ENCODE data around the gene TSPAN5. TPM values are rescaled to one million over a fixed set of nuclear protein-coding genes. Genes with fewer than 3 reads are reported as not detected.

Gene TSPAN5
- total RNA-seq, 2 donors from 2014 or later, result 1.8 to 2.0 TPM

DNA sequence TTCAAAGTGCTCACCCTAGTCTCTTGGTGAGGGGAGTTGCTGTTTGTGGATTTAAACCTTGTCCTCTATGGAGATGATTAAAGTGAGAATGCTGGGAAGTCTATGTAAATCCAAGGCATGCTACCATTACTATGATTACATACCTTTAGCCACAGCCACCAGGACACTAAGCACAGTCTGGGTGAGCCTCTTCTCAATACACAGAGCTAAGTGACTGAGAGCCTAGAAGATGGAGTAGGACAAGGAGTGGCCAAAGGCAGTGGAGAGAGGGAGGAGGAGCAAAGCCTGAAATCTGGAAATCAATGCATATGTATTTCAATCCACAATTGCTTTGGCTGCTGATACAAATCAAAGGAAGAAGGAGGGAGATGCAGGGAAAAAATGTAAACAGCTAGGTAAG is 12.7 kb upstream of the TSPAN5 start:
- TF ChIP-seq CTCF (IDR thresholded peaks at IDR 0.05) (no peak), POLR2A (IDR thresholded peaks at IDR 0.05) (no peak)
- intact Hi-C loops (cut with DNase I), result no loop called here

GRCh38 chr4:98670186-98670585 is 11.8 kb upstream of the TSPAN5 start:
- no peaks in the 10 kb centered on the region for H3K4me1 ChIP-seq
- no peaks in the 10 kb centered on the region for H3K9me3 ChIP-seq
- TF ChIP-seq CTCF (IDR thresholded peaks at IDR 0.05) (no peak), POLR2A (IDR thresholded peaks at IDR 0.05) (no peak)
- ATAC-seq (no peak), DNase-seq (no peak)
- intact Hi-C loops (cut with DNase I), result no loop called here
- H3K4me3 ChIP-seq, result no peak overlapping the region
- 91 to 92% methylated on average over 5 of the region's 5 CpGs for WGBS, 2 donors
- H3K36me3 ChIP-seq (replicated peaks in 1 of 2; ENCODE audit: insufficient read depth in 1 of 2, low read depth in 2 of 2), result no peaks in the 10 kb centered on the region
- H3K27me3 ChIP-seq, result no peaks in the 10 kb centered on the region
- no peak overlapping the region for H3K27ac ChIP-seq

More for the DNA sequence above, 12.7 kb upstream of the TSPAN5 start:
- ATAC-seq (no peak), DNase-seq (no peak)
- no peaks in the 10 kb centered on the region for H3K36me3 ChIP-seq (replicated peaks in 1 of 2; ENCODE audit: insufficient read depth in 1 of 2, low read depth in 2 of 2)
- no peaks in the 10 kb centered on the region for H3K4me1 ChIP-seq
- H3K27ac ChIP-seq, result no peak overlapping the region
- H3K27me3 ChIP-seq, result no peaks in the 10 kb centered on the region
- no peak overlapping the region for H3K4me3 ChIP-seq
- H3K9me3 ChIP-seq, result no peaks in the 10 kb centered on the region

GRCh38 chr4:98669577-98669976 is 11.2 kb upstream of the TSPAN5 start:
- no peaks in the 10 kb centered on the region for H3K9me3 ChIP-seq
- H3K4me3 ChIP-seq, result no peak overlapping the region
- no peaks in the 10 kb centered on the region for H3K36me3 ChIP-seq (replicated peaks in 1 of 2; ENCODE audit: insufficient read depth in 1 of 2, low read depth in 2 of 2)
- TF ChIP-seq POLR2A (IDR thresholded peaks at IDR 0.05), result no peak
- TF ChIP-seq CTCF (IDR thresholded peaks at IDR 0.05), result no peak
- H3K4me1 ChIP-seq, result no peaks in the 10 kb centered on the region
- WGBS, 2 donors, result 77% methylated on average over 4 of the region's 4 CpGs
- DNase-seq, result no peak
- intact Hi-C loops (cut with DNase I), result no loop called here
- no peak for ATAC-seq
- no peaks in the 10 kb centered on the region for H3K27me3 ChIP-seq
- H3K27ac ChIP-seq, result no peak overlapping the region

DNA sequence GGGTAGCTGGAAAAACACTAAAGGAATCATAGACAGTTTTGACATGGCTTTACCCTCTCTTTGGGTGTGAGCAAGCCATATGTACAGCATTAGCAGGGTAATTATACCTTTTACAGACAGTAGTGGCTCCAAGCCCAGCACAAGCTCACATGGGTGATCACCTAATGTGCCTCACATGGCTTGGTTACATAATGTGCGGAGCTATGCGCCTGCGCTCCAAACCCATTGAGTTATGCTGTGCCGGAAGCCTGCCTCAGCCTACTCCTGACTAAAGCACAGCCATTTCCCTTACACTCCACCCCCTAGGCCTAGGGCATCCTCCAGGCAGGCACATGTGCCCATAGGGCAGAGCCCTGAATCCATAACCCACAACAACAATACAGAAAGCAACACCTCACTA is 6.5 kb upstream of the TSPAN5 start:
- no peak overlapping the region for H3K4me3 ChIP-seq
- H3K36me3 ChIP-seq (replicated peaks in 1 of 2; ENCODE audit: insufficient read depth in 1 of 2, low read depth in 2 of 2), result no peaks in the 10 kb centered on the region
- 98 to 100% methylated on average over 4 of the region's 4 CpGs for WGBS, 2 donors
- no peak overlapping the region for H3K27ac ChIP-seq
- no peaks in the 10 kb centered on the region for H3K9me3 ChIP-seq
- ATAC-seq (no peak), DNase-seq (no peak)
- intact Hi-C loops (cut with DNase I), result no loop called here
- H3K27me3 ChIP-seq, result no peaks in the 10 kb centered on the region
- H3K4me1 ChIP-seq, result peaks cover 9% of the 10 kb centered on the region
- no peak for TF ChIP-seq POLR2A (IDR thresholded peaks at IDR 0.05)
- TF ChIP-seq CTCF (IDR thresholded peaks at IDR 0.05), result no peak

GRCh38 chr4:98663226-98664006 is 5.0 kb upstream of the TSPAN5 start:
- no peak for TF ChIP-seq CTCF (IDR thresholded peaks at IDR 0.05)
- TF ChIP-seq POLR2A (IDR thresholded peaks at IDR 0.05), result no peak
- intact Hi-C loops (cut with DNase I), result no loop called here
- WGBS, 2 donors, result 68 to 71% methylated on average over 10 of the region's 10 CpGs

More at GRCh38 chr4:98663226-98664006, 5.0 kb upstream of the TSPAN5 start:
- no peaks in the 10 kb centered on the region for H3K9me3 ChIP-seq
- DNase-seq, result no peak
- no peak for ATAC-seq
- H3K4me3 ChIP-seq, result no peak overlapping the region
- no peaks in the 10 kb centered on the region for H3K36me3 ChIP-seq (replicated peaks in 1 of 2; ENCODE audit: insufficient read depth in 1 of 2, low read depth in 2 of 2)
- peaks cover 9% of the 10 kb centered on the region for H3K4me1 ChIP-seq
- H3K27ac ChIP-seq, result no peak overlapping the region
- no peaks in the 10 kb centered on the region for H3K27me3 ChIP-seq
